Measurements from ENCODE around the gene USP49. TPM values are rescaled to one million over a fixed set of nuclear protein-coding genes. Genes with fewer than 3 reads are reported as not detected.

USP49 gene
- total RNA-seq, 4 donors from 2014 or later: 2.3 to 16.5 (median 6.6) TPM

DNA sequence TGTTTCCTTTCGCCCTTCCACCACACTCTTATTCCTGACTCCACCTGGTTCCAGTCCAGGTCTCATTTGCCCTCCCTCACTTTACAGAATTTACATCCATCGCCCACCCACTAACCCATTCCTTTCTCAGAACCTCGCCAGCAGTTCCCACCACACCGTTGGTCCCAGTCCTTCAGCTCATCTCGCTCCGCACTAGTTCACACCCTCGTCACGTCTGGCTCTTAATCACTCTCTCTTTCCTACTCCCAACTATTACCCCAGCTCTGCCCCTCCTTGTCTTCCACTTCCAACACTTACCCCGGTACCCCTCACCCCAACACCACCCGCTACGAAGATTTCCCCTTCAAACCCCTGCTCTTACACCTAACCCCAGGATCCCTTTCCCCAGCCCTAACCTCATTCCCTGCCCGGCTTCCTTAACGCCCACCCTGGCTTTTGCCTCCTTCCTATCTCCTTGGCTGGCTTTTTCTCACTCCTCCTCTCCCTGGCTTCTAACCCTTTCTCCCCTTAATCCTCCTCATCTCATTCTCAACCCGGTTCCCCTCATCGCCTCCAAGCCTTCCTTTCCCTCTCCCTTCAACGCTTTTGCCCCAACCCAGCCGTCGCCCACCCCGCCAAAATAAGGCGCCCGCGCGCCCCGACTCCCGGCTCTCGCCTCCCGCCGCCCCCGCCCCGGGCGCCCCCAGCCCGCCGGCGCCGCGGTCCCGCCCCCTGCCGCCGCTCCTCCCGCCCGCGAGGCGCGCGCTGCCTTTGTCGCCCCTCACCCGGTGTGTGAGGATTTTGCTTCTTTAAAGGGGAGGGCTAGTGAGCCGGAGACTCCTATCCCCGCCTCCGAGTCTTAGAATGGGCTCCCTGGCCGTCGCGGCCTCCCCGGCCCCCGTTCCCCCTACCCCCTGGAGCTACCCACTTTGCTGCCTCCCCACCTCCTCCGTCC, 542 bp downstream of the USP49 start:
- Histone ChIP-seq H3K9me3 (no peaks in the 10 kb centered on the region), H3K36me3 (no peaks in the 10 kb centered on the region), H3K27ac (peak overlapping the region; percentile 75 to 78), H3K27me3 (no peaks in the 10 kb centered on the region), H3K4me3 (peak overlapping the region; percentile 49 to 65), H3K4me1 (peaks cover 0 to 4% of the 10 kb centered on the region in 2 donors)
- intact Hi-C loops (cut with DNase I; ENCODE audit: low total_unique reads): no loop called here
- DNase-seq: peak in 1 of 2 donors; percentile 18
- TF ChIP-seq, protein P1, sequence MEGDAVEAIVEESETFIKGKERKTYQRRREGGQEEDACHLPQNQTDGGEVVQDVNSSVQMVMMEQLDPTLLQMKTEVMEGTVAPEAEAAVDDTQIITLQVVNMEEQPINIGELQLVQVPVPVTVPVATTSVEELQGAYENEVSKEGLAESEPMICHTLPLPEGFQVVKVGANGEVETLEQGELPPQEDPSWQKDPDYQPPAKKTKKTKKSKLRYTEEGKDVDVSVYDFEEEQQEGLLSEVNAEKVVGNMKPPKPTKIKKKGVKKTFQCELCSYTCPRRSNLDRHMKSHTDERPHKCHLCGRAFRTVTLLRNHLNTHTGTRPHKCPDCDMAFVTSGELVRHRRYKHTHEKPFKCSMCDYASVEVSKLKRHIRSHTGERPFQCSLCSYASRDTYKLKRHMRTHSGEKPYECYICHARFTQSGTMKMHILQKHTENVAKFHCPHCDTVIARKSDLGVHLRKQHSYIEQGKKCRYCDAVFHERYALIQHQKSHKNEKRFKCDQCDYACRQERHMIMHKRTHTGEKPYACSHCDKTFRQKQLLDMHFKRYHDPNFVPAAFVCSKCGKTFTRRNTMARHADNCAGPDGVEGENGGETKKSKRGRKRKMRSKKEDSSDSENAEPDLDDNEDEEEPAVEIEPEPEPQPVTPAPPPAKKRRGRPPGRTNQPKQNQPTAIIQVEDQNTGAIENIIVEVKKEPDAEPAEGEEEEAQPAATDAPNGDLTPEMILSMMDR (IDR thresholded peaks at IDR 0.05): no peak
- TF ChIP-seq POLR2A (IDR thresholded peaks at IDR 0.05): no peak

DNA sequence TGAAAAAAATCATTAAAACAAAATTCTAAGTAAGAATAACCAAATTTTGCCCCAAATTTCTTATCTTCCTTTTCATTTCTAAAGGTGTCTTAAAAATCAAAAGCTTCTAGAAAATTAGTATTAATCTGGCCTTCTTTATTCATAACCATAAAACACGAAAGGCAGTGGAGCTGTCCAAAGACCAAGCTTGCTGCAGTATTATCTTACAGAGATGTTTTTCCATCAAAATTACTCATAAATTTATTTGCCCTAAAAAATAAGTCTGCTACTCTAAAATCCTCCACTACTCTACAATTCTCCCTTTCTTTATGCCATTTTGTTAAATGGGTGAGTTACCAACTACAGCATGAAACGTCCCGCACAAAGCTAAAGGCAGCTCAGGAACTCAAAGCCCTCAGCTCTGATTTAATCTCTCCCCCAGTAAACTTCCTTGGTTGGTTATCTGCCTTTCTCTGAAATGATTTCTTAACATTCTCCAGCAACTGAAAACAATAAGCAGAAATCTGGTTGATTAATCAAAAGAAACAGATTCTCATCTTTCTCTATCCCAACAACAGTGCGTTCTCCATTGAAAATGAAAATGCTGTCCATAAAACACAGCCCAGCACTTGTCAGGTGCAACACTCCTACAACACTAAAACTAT, 2.1 kb downstream of the USP49 start:
- Histone ChIP-seq H3K4me3 (no peak overlapping the region), H3K36me3 (no peaks in the 10 kb centered on the region), H3K27me3 (no peaks in the 10 kb centered on the region), H3K27ac (no peak overlapping the region), H3K4me1 (peaks cover 0 to 4% of the 10 kb centered on the region in 2 donors), H3K9me3 (no peaks in the 10 kb centered on the region)
- DNase-seq: no peak
- TF ChIP-seq, protein P1 (IDR thresholded peaks at IDR 0.05): no peak
- no peak for TF ChIP-seq POLR2A (IDR thresholded peaks at IDR 0.05)
- intact Hi-C loops (cut with DNase I; ENCODE audit: low total_unique reads): no loop called here

DNA sequence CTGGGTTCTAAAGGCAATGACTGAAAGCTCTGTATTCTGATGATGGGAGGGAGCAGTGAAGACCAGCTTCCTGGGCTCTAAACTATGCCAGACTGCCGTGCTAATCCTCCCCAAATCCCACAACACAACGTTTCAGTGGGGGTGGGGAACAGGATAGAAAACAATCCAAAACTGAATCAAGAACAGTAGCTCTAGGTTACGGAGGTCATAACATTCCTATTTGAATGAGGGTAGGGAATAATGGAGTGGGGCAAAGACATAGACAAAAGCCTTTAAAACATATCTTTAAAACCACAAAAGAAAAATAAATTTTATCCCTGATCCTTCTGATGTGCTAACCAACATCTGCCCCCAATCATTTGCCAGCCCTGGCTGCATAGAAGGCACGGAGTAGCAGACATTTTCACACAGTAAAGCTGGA, 7.8 kb downstream of the USP49 start:
- no peaks in the 10 kb centered on the region for H3K4me1 ChIP-seq
- no peaks in the 10 kb centered on the region for H3K9me3 ChIP-seq
- H3K27ac ChIP-seq: no peak overlapping the region
- H3K4me3 ChIP-seq: no peak overlapping the region
- TF ChIP-seq POLR2A (IDR thresholded peaks at IDR 0.05): no peak
- TF ChIP-seq, protein P1 (IDR thresholded peaks at IDR 0.05): no peak
- no peaks in the 10 kb centered on the region for H3K36me3 ChIP-seq
- H3K27me3 ChIP-seq: no peaks in the 10 kb centered on the region
- DNase-seq: no peak
- intact Hi-C loops (cut with DNase I; ENCODE audit: low total_unique reads): loop anchor here (10.0 kb wide), 1 partner anchor 817 kb away; no protein-coding TSS in a partner anchor

DNA sequence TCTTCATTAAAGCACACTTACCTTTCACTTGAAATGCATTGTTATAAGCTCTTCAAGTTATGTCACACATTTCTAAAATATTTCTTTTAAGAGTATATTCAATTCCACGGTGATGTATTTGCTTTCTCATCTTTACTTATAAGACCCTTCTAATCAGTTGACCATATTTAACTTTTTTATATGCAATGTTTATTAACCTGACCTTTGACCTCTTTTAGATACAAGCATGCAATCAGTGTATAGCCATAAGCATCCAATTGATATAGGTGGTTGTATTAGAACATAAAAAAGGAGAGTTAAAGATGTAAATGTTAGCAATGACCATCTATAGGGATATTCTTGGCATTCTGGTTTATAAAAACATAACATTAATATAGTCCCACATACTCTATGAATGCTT, 9.2 kb downstream of the USP49 start:
- no peaks in the 10 kb centered on the region for H3K27me3 ChIP-seq
- no peak overlapping the region for H3K4me3 ChIP-seq
- no peaks in the 10 kb centered on the region for H3K36me3 ChIP-seq
- DNase-seq: no peak
- H3K27ac ChIP-seq: no peak overlapping the region
- no peaks in the 10 kb centered on the region for H3K4me1 ChIP-seq
- TF ChIP-seq POLR2A (IDR thresholded peaks at IDR 0.05): no peak
- TF ChIP-seq, protein P1 (IDR thresholded peaks at IDR 0.05): no peak
- intact Hi-C loops (cut with DNase I; ENCODE audit: low total_unique reads): loop anchor here (10.0 kb wide), 1 partner anchor 819 kb away; no protein-coding TSS in a partner anchor
- H3K9me3 ChIP-seq: no peaks in the 10 kb centered on the region

DNA sequence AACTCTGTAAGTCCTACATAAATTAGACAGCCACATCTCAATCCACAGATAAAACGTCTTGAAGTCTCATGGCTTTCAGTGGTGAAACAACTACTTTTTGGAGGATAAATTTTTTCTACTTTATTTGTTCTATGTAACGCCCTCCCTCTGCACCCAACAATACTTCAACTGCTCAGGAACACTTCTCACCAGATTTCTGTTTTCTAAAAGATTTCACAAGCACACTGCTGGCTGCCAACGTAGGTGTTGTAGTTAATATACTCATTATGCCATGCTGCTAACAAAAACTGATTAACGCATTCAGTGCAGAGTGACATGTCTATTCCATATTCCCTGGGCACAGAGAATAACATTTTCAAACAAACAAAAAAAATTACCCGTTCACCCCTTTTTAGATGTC, 10.2 kb downstream of the USP49 start:
- Histone ChIP-seq H3K4me3 (no peak overlapping the region), H3K27me3 (no peaks in the 10 kb centered on the region), H3K36me3 (no peaks in the 10 kb centered on the region), H3K27ac (no peak overlapping the region), H3K9me3 (no peaks in the 10 kb centered on the region), H3K4me1 (no peaks in the 10 kb centered on the region)
- no peak for DNase-seq
- intact Hi-C loops (cut with DNase I; ENCODE audit: low total_unique reads): loop anchor here (10.0 kb wide), 1 partner anchor 820 kb away; no protein-coding TSS in a partner anchor
- TF ChIP-seq, protein P1 (IDR thresholded peaks at IDR 0.05): no peak

Data from uterus (tissue), 4 donors.